HL-60/S4 treated with retinoic acid at 250 ng/mL for 4 days and 3 days (cell line): ENCODE data around the gene CD226.
"Not testable (repeated sequence)": the region's sequence is repeated elsewhere in the genome, so short reads cannot be mapped to it uniquely, and the experiment has no call there.

ENCODE experiments used
- in situ Hi-C: fragments of 300-500 bp; cut with MboI; formaldehyde crosslinking; loops from 2 replicates; pipeline ENCODE4 v1.7.0; 2022; ENCODE audit warnings: low sequenced_read_pairs

Gene CD226

GRCh38 chr18:69834980-69835379 is 112.7 kb downstream of the CD226 start:
- in situ Hi-C loops = not testable (repeated sequence)

- in situ Hi-C loops = no loop called here
Observed at GRCh38 chr18:69830189-69830588, 117.5 kb downstream of the CD226 start.

- in situ Hi-C loops = no loop called here
Observed at GRCh38 chr18:69820538-69820937, 127.1 kb downstream of the CD226 start.

- in situ Hi-C loops = no loop called here
Observed at GRCh38 chr18:69819460-69819859, 128.2 kb downstream of the CD226 start.

- in situ Hi-C loops = no loop called here
Observed at GRCh38 chr18:69817335-69817940, 130.2 kb downstream of the CD226 start.

- in situ Hi-C loops = no loop called here
Observed at GRCh38 chr18:69814861-69815385, 132.8 kb downstream of the CD226 start.

- in situ Hi-C loops = no loop called here
Observed at GRCh38 chr18:69813559-69813958, 134.1 kb downstream of the CD226 start.

- in situ Hi-C loops = no loop called here
Observed at GRCh38 chr18:69808399-69808798, 139.3 kb downstream of the CD226 start.

- in situ Hi-C loops = no loop called here
Observed at GRCh38 chr18:69804776-69805501, 142.7 kb downstream of the CD226 start.
